ENCODE measurements around the gene CHMP4B. TPM values are rescaled to one million over a fixed set of nuclear protein-coding genes. Genes with fewer than 3 reads are reported as not detected.

Gene CHMP4B
- polyA plus RNA-seq, 1 of the 3 experiments (the other 2 are of a cell fraction): 123 TPM

DNA sequence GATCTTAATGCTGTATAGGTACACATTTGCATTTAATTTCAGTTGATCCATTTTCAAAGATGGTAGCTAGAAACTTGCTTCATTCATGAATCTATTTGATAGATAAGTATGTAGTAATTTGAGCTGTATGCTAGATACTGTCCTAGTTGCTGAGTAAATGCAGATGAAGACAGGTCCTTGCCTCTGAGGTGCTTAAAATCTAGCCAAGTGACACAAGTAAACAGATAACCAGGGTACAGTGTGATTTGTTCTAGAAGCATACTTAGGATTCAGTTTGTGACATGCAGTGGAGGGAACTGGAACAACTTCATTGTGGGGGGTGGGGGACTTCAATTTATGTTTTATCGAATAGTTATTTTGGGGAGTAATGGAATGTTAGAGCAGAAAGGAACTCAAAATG, 9.2 kb downstream of the CHMP4B start:
- 100% methylated on average over 1 of the region's 1 CpG for WGBS (ENCODE audit: low lambda C conversion rate)
- Histone ChIP-seq H3K79me2 (ENCODE audit: insufficient read depth) (peaks cover 100% of the 10 kb centered on the region), H3K27me3 (ENCODE audit: insufficient read depth) (no peaks in the 10 kb centered on the region), H3K9me2 (no peaks in the 10 kb centered on the region), H3K27ac (ENCODE audit: low read depth in 2 of 2, low read length in 1 of 2) (no peak overlapping the region), H4K20me1 (ENCODE audit: insufficient read depth) (peaks cover 96% of the 10 kb centered on the region), H3K9ac (no peak overlapping the region), H3K36me3 (replicated peaks in 1 of 2; ENCODE audit: control insufficient read depth in 1 of 2, insufficient read depth in 2 of 2, low read length in 1 of 2) (peaks cover 4 to 8% of the 10 kb centered on the region in 2 experiments), H2AFZ (ENCODE audit: low read depth) (no peak overlapping the region), H3K9me3 (no peaks in the 10 kb centered on the region), H3K4me3 (ENCODE audit: low read depth in 2 of 2, low read length in 1 of 2) (no peak overlapping the region), H3F3A (replicated peaks; ENCODE audit: insufficient read depth) (no peaks in the 10 kb centered on the region), H3K4me1 (ENCODE audit: control insufficient read depth in 1 of 2, insufficient read depth in 2 of 2, low read depth in 1 of 2, low read length in 1 of 2) (peaks cover 0 to 5% of the 10 kb centered on the region in 2 experiments; a peak in 1 of 4 replicates), H3K4me2 (no peak overlapping the region)
- POLR2A ChIA-PET: no interaction called here
- TF ChIP-seq USF1 (IDR thresholded peaks at IDR 0.05; ENCODE audit: borderline replicate concordance, low read depth): no peak
- CTCF ChIA-PET: interaction anchor here (1.1 kb wide), 1 partner anchor 287 kb away, joined by 3 read pairs; no protein-coding TSS in a partner anchor
- DNase-seq: no peak

DNA sequence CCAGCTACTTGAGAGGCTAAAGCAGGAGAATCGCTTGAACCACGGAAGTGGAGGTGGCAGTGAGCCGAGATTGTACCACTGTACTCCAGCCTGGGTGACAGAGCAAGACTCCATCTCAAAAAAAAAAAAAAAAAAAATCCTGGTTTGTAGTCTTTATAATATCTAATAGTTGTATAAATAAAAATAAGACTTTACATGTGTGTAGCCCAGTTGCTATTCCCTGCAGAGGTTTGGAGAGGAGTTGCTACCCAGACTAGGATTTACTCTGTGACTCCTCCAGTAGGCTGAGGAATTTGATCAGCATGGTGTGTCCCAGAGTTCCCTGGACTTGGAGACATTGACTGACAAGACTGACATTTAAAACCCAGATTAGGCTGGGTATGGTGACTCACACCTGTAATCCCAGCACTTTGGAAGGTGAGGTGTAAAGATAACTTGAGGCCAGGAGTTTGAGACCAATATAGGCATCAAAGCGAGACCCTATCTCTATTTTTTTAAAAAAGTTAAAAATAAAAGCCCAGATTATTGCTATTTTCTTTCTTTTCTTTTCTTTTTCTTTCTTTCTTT, 10.2 kb downstream of the CHMP4B start:
- Histone ChIP-seq H3K79me2 (ENCODE audit: insufficient read depth) (peaks cover 99% of the 10 kb centered on the region), H3K9me3 (no peaks in the 10 kb centered on the region), H3K4me1 (ENCODE audit: control insufficient read depth in 1 of 2, insufficient read depth in 2 of 2, low read depth in 1 of 2, low read length in 1 of 2) (peaks cover 0 to 7% of the 10 kb centered on the region in 2 experiments; a peak in 1 of 4 replicates), H3K4me2 (no peak overlapping the region), H3K27ac (ENCODE audit: low read depth in 2 of 2, low read length in 1 of 2) (no peak overlapping the region), H3K9ac (no peak overlapping the region), H4K20me1 (ENCODE audit: insufficient read depth) (peaks cover 96% of the 10 kb centered on the region), H3K36me3 (replicated peaks in 1 of 2; ENCODE audit: control insufficient read depth in 1 of 2, insufficient read depth in 2 of 2, low read length in 1 of 2) (peaks cover 0 to 5% of the 10 kb centered on the region in 2 experiments), H3K9me2 (no peaks in the 10 kb centered on the region), H3K27me3 (ENCODE audit: insufficient read depth) (no peaks in the 10 kb centered on the region), H3K4me3 (ENCODE audit: low read depth in 2 of 2, low read length in 1 of 2) (no peak overlapping the region), H2AFZ (ENCODE audit: low read depth) (no peak overlapping the region), H3F3A (replicated peaks; ENCODE audit: insufficient read depth) (no peaks in the 10 kb centered on the region)
- WGBS (ENCODE audit: low lambda C conversion rate): 90% methylated on average over 4 of the region's 4 CpGs
- TF ChIP-seq FOSL2 (IDR thresholded peaks at IDR 0.05; ENCODE audit: borderline replicate concordance, low read depth) (no peak), CTCF (IDR thresholded peaks at IDR 0.05) (no peak), YY1 (IDR thresholded peaks at IDR 0.05; ENCODE audit: low read depth) (no peak), RAD21 (IDR thresholded peaks at IDR 0.05; ENCODE audit: low read length) (no peak), MEF2A (IDR thresholded peaks at IDR 0.05; ENCODE audit: borderline replicate concordance, low read depth) (no peak), NFIC (IDR thresholded peaks at IDR 0.05; ENCODE audit: borderline replicate concordance) (no peak), SMC3 (IDR thresholded peaks at IDR 0.05; ENCODE audit: low read depth, low read length) (no peak), FOXJ3 (CRISPR knock-in tag; IDR thresholded peaks at IDR 0.05) (no peak), GATA2 (CRISPR knock-in tag; IDR thresholded peaks at IDR 0.05) (no peak), EZH2phosphoT487 (IDR thresholded peaks at IDR 0.05; ENCODE audit: borderline replicate concordance, low read depth) (no peak), ELF1 (IDR thresholded peaks at IDR 0.05) (no peak)
- no peak for DNase-seq
- CTCF ChIA-PET: interaction anchor here (0.8 to 1.1 kb wide), 2 partner anchors 10 to 286 kb away, joined by 3 read pairs; no protein-coding TSS in a partner anchor
- POLR2A ChIA-PET: no interaction called here

Data from SK-N-SH (cell line).